Mammary epithelial cell (primary cell): ENCODE measurements around the gene PMF1.

ENCODE experiments used
- CTCF ChIP-seq, 2 donors: IDR thresholded peaks in 1 of 2; conservative IDR thresholded peaks in 1 of 2; 2 replicates each; pipeline ENCODE4 v1.5.1; 2011 to 2012; ENCODE audit warnings: inconsistent platforms in 2 of 2, low read length in 2 of 2, mild to moderate bottlenecking in 2 of 2, control low read depth in 1 of 2, low read depth in 1 of 2; ENCODE audit not compliant: insufficient read depth in 1 of 2; ENCODE audit errors: extremely low read depth in 1 of 2
- EZH2 ChIP-seq: IDR thresholded peaks from 2 replicates; pipeline ENCODE4 v1.6.1; 2012; ENCODE audit warnings: low read length, inconsistent platforms, borderline replicate concordance

- TF ChIP-seq CTCF (conservative IDR thresholded peaks at IDR 0.05 in 1 of 2, IDR thresholded peaks at IDR 0.05 in 1 of 2; ENCODE audit: extremely low read depth in 1 of 2, insufficient read depth in 1 of 2, low read depth in 1 of 2, low read length in 2 of 2): no peak
- no peak for TF ChIP-seq EZH2
These were observed 17.6 kb downstream of the PMF1 start for GRCh38 chr1:156230473-156230837.
